GM12873 (cell line): ENCODE data around the gene PI3.

Experiments used
- CTCF ChIP-seq: IDR thresholded peaks from 2 replicates; pipeline ENCODE4 v1.5.1; 2012; ENCODE audit warnings: low read depth, mild to moderate bottlenecking, moderate library complexity, low read length, control low read depth; ENCODE audit not compliant: insufficient read depth; ENCODE audit errors: missing control alignments

Gene PI3

GRCh38 chr20:45189861-45190260 lies 15.2 kb downstream of the PI3 start:
- TF ChIP-seq CTCF = no peak

GRCh38 chr20:45191926-45192325 lies 17.2 kb downstream of the PI3 start:
- TF ChIP-seq CTCF = no peak

- no peak for TF ChIP-seq CTCF
These were observed 18.6 kb downstream of the PI3 start for GRCh38 chr20:45193331-45193730.

GRCh38 chr20:45206725-45207124 lies 32.0 kb downstream of the PI3 start, which contains the start of gene SEMG1:
TSS of gene SEMG1 (plus strand) at chr20:45207033. CDS start at chr20:45207054, 21 bp downstream.
- TF ChIP-seq CTCF = no peak

- no peak for TF ChIP-seq CTCF
These were observed 35.2 kb downstream of the PI3 start for GRCh38 chr20:45209924-45210323.

GRCh38 chr20:45211569-45212474 lies 37.1 kb downstream of the PI3 start:
- no peak for TF ChIP-seq CTCF

- no peak for TF ChIP-seq CTCF
These were observed 38.1 kb downstream of the PI3 start for GRCh38 chr20:45212836-45213235.
